Measurements from ENCODE around the gene PCNP. TPM values are rescaled to one million over a fixed set of nuclear protein-coding genes. Genes with fewer than 3 reads are reported as not detected.

Gene PCNP
- total RNA-seq, 6 experiments from 2014 or later: 32.9 to 57.0 (median 46.6) TPM

DNA sequence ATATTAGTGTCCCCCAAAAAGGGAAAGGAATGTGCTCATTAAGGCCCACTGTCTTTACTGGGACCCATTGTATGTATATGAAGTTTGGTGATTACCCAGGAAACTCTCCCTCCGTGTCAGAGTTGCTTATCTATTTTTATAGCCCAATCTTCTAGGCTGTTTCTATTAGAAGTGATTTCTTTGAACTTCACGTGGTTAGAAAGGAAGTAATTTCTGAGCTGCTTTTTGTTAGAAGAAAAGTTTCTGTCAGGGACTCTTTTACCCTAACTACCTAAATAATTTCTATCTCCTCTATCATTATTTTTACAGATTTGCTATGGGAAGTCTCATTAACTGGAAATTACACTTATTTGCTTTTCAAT, 43.3 kb upstream of the PCNP start:
- Histone ChIP-seq H3K4me3 (no peak overlapping the region), H3K9me3 (no peaks in the 10 kb centered on the region), H3K27me3 (no peaks in the 10 kb centered on the region), H3K27ac (no peak overlapping the region), H3K4me1 (no peaks in the 10 kb centered on the region), H3K36me3 (no peaks in the 10 kb centered on the region)
- DNase-seq (no peak), ATAC-seq (no peak)
- intact Hi-C loops (cut with DNase I): no loop called here
- TF ChIP-seq, protein P1, sequence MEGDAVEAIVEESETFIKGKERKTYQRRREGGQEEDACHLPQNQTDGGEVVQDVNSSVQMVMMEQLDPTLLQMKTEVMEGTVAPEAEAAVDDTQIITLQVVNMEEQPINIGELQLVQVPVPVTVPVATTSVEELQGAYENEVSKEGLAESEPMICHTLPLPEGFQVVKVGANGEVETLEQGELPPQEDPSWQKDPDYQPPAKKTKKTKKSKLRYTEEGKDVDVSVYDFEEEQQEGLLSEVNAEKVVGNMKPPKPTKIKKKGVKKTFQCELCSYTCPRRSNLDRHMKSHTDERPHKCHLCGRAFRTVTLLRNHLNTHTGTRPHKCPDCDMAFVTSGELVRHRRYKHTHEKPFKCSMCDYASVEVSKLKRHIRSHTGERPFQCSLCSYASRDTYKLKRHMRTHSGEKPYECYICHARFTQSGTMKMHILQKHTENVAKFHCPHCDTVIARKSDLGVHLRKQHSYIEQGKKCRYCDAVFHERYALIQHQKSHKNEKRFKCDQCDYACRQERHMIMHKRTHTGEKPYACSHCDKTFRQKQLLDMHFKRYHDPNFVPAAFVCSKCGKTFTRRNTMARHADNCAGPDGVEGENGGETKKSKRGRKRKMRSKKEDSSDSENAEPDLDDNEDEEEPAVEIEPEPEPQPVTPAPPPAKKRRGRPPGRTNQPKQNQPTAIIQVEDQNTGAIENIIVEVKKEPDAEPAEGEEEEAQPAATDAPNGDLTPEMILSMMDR (IDR thresholded peaks at IDR 0.05): no peak
- TF ChIP-seq POLR2A (IDR thresholded peaks at IDR 0.05): no peak
- WGBS (ENCODE audit: insufficient coverage, low coverage, low lambda C conversion rate, missing lambda C conversion rate): 40% methylated on average over 2 of the region's 2 CpGs

DNA sequence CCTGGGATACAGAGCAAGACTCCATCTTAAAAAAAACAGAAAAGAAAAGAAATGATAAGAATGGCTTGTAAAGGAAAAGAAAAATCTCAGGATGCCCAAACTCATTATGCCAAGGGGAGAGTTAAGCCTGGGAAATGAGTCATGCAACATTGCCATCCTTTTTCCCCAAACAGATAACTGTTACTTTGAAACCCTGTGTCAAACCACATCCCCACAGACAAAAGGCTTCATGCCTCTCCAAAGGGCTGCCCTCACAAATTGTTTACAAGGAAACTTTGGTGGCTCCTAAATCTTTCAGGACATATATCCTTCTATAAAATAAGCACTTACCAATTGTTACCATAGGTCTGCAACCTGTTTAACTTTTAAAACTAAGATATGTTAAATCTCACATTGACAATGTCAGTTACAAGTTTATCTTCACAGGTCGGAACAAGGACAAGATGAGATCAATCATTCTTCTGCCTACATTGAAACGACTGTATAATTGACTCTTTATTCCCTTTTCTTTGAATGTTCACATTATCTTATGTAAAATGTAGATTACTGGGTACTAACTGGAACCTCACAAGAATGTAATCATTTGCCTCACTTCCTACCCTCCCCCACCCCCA, 42.4 kb upstream of the PCNP start:
- H3K4me1 ChIP-seq: no peaks in the 10 kb centered on the region
- no peaks in the 10 kb centered on the region for H3K27me3 ChIP-seq
- intact Hi-C loops (cut with DNase I): no loop called here
- ATAC-seq: no peak
- no peaks in the 10 kb centered on the region for H3K36me3 ChIP-seq
- no peaks in the 10 kb centered on the region for H3K9me3 ChIP-seq
- no peak for DNase-seq
- WGBS (ENCODE audit: insufficient coverage, low coverage, low lambda C conversion rate, missing lambda C conversion rate): 49% methylated on average over 2 of the region's 2 CpGs
- TF ChIP-seq POLR2A (IDR thresholded peaks at IDR 0.05): no peak
- TF ChIP-seq, protein P1 (IDR thresholded peaks at IDR 0.05): no peak
- H3K27ac ChIP-seq: no peak overlapping the region
- H3K4me3 ChIP-seq: no peak overlapping the region

DNA sequence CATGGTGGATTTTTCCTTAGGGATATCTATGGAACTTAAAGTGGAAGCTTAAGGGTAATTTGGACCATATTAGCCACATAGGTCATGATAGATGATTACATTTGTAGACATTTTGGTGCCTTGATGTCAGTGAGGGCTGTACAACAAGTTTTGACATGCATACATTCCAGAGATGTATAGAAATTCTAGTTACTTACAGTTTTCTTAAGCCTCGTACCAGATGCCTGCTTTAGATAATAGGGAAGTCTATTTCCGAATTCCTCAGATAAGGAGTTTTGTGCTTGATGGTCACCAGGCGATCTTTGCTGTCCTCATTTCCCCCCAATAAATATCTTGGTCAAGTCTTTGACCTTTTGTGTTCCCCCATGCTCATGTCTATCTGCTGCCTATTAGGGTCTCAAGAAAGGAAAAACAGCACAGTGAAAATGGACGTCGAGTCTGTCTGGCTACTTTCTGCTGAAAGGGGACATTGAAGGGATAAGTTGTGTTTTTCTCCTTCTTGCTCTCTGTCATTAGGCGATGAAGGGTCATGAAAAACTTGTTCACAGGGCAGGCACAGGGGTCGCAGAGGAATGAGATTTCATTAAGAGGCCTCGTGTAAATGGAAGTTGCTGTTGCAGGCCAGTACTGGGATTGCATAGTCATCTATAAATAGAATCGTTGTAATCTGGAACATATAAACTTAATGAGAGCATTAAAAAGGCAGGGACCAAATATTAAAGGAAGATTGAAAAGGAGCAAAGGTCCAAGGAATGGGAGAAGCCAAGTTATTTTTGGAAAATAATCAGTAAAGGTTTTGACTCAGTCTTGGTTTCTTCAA, 41.0 kb upstream of the PCNP start:
- Histone ChIP-seq H3K27me3 (no peaks in the 10 kb centered on the region), H3K36me3 (no peaks in the 10 kb centered on the region), H3K4me3 (no peak overlapping the region), H3K27ac (no peak overlapping the region), H3K9me3 (no peaks in the 10 kb centered on the region), H3K4me1 (no peaks in the 10 kb centered on the region)
- WGBS (ENCODE audit: insufficient coverage, low coverage, low lambda C conversion rate, missing lambda C conversion rate): 63% methylated on average over 9 of the region's 9 CpGs
- TF ChIP-seq, protein P1 (IDR thresholded peaks at IDR 0.05): no peak
- TF ChIP-seq POLR2A (IDR thresholded peaks at IDR 0.05): no peak
- intact Hi-C loops (cut with DNase I): no loop called here
- DNase-seq: no peak
- ATAC-seq: no peak

DNA sequence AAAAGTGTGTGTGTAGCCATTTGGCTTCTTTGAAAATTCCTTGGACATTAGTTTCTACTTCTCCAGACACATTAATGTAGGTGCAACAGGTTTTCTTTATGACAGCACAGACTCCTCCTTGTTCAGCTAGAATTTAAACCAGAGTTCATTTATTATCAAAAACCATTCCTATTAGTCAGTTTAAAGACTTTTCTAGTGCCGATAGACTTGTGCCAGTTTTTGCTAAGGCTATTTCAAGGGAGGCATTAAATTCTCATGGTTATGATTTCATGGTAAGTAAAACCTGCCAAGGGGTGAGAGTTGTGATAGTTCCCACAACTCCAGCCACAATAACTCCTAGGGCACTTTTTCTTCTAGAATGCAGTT, 40.4 kb upstream of the PCNP start:
- ATAC-seq (no peak), DNase-seq (no peak)
- intact Hi-C loops (cut with DNase I): no loop called here
- H3K27me3 ChIP-seq: no peaks in the 10 kb centered on the region
- no peak overlapping the region for H3K27ac ChIP-seq
- TF ChIP-seq, protein P1 (IDR thresholded peaks at IDR 0.05): no peak
- no peak for TF ChIP-seq POLR2A (IDR thresholded peaks at IDR 0.05)
- no peaks in the 10 kb centered on the region for H3K4me1 ChIP-seq
- H3K9me3 ChIP-seq: no peaks in the 10 kb centered on the region
- 69% methylated on average over 1 of the region's 1 CpG for WGBS (ENCODE audit: insufficient coverage, low coverage, low lambda C conversion rate, missing lambda C conversion rate)
- H3K4me3 ChIP-seq: no peak overlapping the region
- no peaks in the 10 kb centered on the region for H3K36me3 ChIP-seq
